ENCODE results near the gene ARSB. TPM values are rescaled to one million over a fixed set of nuclear protein-coding genes. Genes with fewer than 3 reads are reported as not detected.

The ARSB gene
- total and polyA plus RNA-seq, 7 experiments from 2014 or later: 3.3 to 10.8 (median 4.8) TPM

DNA sequence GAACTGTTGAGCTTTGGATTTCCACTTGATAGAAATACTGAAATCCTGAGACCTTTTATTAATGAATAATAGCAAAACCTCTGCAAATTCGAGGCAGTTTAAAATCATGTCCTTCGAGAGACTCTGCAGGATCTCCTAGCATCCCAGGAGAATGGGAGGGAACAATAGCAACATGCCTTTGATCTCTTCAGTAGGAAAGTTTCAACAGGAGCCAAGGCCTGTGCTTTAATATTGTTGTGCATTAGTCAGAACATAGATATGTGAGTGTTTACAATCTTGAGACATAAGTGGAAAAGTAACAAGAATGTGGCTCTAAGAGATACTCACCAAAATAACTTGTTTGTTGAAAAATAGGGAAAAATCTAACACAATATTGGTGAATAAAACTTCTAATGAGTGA is 253.2 kb downstream of the ARSB start:
- Mint-ChIP-seq H3K4me3 (no peak overlapping the region), H3K27ac (no peak overlapping the region), H3K36me3 (no peaks in the 10 kb centered on the region), H3K9me3 (peaks cover 0 to 5% (median 0%) of the 10 kb centered on the region in 11 donors), H3K4me1 (no peaks in the 10 kb centered on the region), H3K27me3 (peaks cover 0 to 4% (median 0%) of the 10 kb centered on the region in 5 donors)
- no peaks in the 10 kb centered on the region for H3K4me1 ChIP-seq (ENCODE audit: control insufficient read depth in 2 of 2, insufficient read depth in 2 of 2, low read length in 2 of 2)
- DNase-seq: no peak
- no peaks in the 10 kb centered on the region for H3K9me3 ChIP-seq (ENCODE audit: control insufficient read depth in 2 of 3, low read length in 3 of 3)
- CTCF ChIA-PET: no interaction called here
- ATAC-seq: no peak
- intact Hi-C loops (cut with micrococcal nuclease): no loop called here
- no peaks in the 10 kb centered on the region for H3K27me3 ChIP-seq (ENCODE audit: control insufficient read depth in 2 of 2, insufficient read depth in 2 of 2, low read length in 2 of 2)
- H3K4me3 ChIP-seq (ENCODE audit: low read length): no peak overlapping the region
- no peaks in the 10 kb centered on the region for H3K36me3 ChIP-seq (ENCODE audit: control insufficient read depth in 2 of 3, insufficient read depth in 3 of 3, low read length in 3 of 3)
- POLR2A ChIA-PET: no interaction called here
- H3K27ac ChIP-seq (ENCODE audit: low read depth, low read length): no peak overlapping the region

DNA sequence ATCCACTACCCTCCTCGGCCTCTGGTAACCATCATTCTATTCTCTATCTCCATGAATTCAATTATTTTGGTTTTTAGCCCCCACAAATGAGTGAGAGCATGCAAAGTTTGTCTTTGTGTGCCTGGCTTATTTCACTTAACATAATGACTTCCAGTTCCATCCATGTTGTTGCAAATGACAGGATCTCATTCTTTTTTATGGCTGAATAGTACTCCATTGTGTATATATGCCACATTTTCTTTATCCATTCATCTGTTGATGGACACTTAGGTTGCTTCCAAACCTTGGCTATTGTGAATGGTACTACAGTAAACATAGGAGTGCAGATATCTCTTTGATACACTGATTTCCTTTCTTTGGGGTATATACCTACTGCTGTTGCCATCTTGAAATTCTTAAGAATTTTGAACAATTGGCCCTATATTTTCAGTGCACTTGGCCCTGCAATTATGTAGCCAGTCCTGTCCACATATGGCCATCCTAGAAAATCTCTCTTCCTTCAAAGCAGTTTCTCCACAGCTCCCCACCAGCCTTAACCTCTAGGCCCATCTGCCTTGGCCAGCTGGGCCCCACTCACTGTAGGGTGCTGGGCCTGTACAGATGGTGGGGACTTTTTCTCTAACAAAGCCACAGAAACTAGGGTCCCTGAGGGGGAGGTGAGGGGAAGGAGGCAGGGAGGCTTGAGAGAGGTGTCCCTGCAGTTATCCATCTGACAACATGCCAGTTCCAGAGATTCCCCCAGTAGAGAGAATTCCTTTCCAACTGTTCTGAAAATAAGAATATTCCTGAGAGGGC is 254.6 kb downstream of the ARSB start:
- H3K27me3 ChIP-seq (ENCODE audit: control insufficient read depth in 2 of 2, insufficient read depth in 2 of 2, low read length in 2 of 2): no peaks in the 10 kb centered on the region
- intact Hi-C loops (cut with micrococcal nuclease): no loop called here
- Mint-ChIP-seq H3K27me3 (peaks cover 0 to 8% (median 0%) of the 10 kb centered on the region in 5 donors), H3K36me3 (no peaks in the 10 kb centered on the region), H3K27ac (peak overlapping the region in 1 of 9 donors; percentile 15), H3K9me3 (peaks cover 0 to 5% (median 1%) of the 10 kb centered on the region in 11 donors), H3K4me3 (no peak overlapping the region), H3K4me1 (no peaks in the 10 kb centered on the region)
- H3K27ac ChIP-seq (ENCODE audit: low read depth, low read length): no peak overlapping the region
- ATAC-seq (no peak), DNase-seq (no peak)
- no peaks in the 10 kb centered on the region for H3K4me1 ChIP-seq (ENCODE audit: control insufficient read depth in 2 of 2, insufficient read depth in 2 of 2, low read length in 2 of 2)
- no peaks in the 10 kb centered on the region for H3K36me3 ChIP-seq (ENCODE audit: control insufficient read depth in 2 of 3, insufficient read depth in 3 of 3, low read length in 3 of 3)
- POLR2A ChIA-PET: no interaction called here
- no peaks in the 10 kb centered on the region for H3K9me3 ChIP-seq (ENCODE audit: control insufficient read depth in 2 of 3, low read length in 3 of 3)
- no peak overlapping the region for H3K4me3 ChIP-seq (ENCODE audit: low read length)
- CTCF ChIA-PET: no interaction called here

DNA sequence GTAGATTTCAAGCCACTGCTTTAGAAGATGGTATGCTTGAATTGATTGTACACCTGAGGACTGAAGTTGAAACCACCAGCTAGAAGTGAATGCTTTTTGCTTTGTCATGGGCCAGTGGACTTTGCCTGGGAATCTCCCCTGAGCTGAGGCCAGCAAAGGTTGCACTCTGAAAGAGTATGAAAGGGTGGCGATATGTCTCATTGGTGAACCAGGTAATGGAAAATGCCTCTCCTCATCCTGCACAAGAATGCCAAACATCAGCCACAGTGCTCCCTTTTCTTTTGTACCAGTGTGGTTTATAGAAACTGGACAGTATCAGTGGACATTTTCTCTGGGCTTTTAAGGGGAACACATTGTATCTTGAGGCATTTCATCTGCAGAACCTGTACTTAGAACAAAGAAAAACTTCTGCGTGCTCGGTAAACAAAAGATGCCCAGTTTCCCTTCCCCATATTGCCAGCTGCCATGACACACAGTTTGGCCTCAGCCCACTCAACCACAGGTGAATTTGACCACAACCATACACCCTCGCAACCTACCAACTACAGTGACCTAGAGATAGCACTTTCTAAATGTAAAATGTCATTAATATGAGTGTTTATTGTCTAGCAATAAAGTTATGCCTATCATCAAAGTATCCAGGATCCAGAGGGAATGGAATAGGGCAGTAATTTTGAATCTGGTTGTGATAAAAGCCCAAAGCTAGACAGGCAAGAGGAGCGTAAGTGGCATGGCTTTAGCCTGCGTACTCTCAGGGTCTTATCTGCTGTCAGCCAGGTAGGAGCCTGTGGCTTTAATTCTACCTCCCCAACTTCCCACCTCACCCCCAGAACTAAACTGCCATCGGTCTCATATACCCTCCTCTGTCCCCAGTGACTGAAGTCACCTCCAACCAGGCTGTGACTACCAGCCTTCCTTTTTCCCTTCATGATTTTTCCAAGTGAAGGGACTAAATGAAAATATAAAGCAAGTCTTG is 257.0 kb downstream of the ARSB start:
- ATAC-seq (peak; percentile 46), DNase-seq (no peak)
- Mint-ChIP-seq H3K27me3 (peaks cover 0 to 8% (median 0%) of the 10 kb centered on the region in 5 donors), H3K36me3 (no peaks in the 10 kb centered on the region), H3K9me3 (peaks cover 0 to 5% (median 0%) of the 10 kb centered on the region in 11 donors), H3K4me1 (no peaks in the 10 kb centered on the region), H3K27ac (no peak overlapping the region), H3K4me3 (no peak overlapping the region)
- H3K27me3 ChIP-seq (ENCODE audit: control insufficient read depth in 2 of 2, insufficient read depth in 2 of 2, low read length in 2 of 2): no peaks in the 10 kb centered on the region
- H3K27ac ChIP-seq (ENCODE audit: low read depth, low read length): no peak overlapping the region
- no peak overlapping the region for H3K4me3 ChIP-seq (ENCODE audit: low read length)
- intact Hi-C loops (cut with micrococcal nuclease): no loop called here
- no peaks in the 10 kb centered on the region for H3K9me3 ChIP-seq (ENCODE audit: control insufficient read depth in 2 of 3, low read length in 3 of 3)
- ChIA-PET POLR2A (no interaction called here), CTCF (no interaction called here)
- no peaks in the 10 kb centered on the region for H3K4me1 ChIP-seq (ENCODE audit: control insufficient read depth in 2 of 2, insufficient read depth in 2 of 2, low read length in 2 of 2)
- H3K36me3 ChIP-seq (ENCODE audit: control insufficient read depth in 2 of 3, insufficient read depth in 3 of 3, low read length in 3 of 3): no peaks in the 10 kb centered on the region

Other genes starting within 250 kb of the ARSB start
- 1 to 10 TPM in 1 of 5 experiments, under 1 TPM in 3, not detected in 1; 0.58 to 2.1 (median 0.73) TPM for gene DMGDH, start 84.4 kb upstream of the ARSB start, total RNA-seq
- under 1 TPM in 1 of 2 donors, not detected in 1; 0.35 TPM for gene DMGDH, start 84.4 kb upstream of the ARSB start, polyA plus RNA-seq
- gene BHMT2, start 84.5 kb upstream of the ARSB start, total RNA-seq: not detected
- gene BHMT2, start 84.5 kb upstream of the ARSB start, polyA plus RNA-seq: not detected
- gene BHMT, start 126.5 kb upstream of the ARSB start, total RNA-seq: not detected
- not detected for gene BHMT, start 126.5 kb upstream of the ARSB start, polyA plus RNA-seq

Data from naive thymus-derived CD4-positive, alpha-beta T cell (primary cell).